Subcutaneous adipose tissue (tissue), 4 donors: Measurements from ENCODE around the gene PHF11. TPM values are rescaled to one million over a fixed set of nuclear protein-coding genes. Genes with fewer than 3 reads are reported as not detected.

Experiments used
- total RNA-seq, 4 donors: library from RNA; depleted of rRNA; stranded (reverse); fragments of >200 nt; gene quantifications; one replicate each; pipeline ENCODE4 v1.1.0, GENCODE V29; 2016
- TF ChIP-seq, protein P1 (sequence below): fragments of 450-650 bp; IDR thresholded peaks from one replicate; pipeline ENCODE4 v1.5.1; 2016; ENCODE audit warnings: low read depth, mild to moderate bottlenecking, control low read depth, antibody characterized with exemption, moderate library complexity

Gene PHF11
- 10 to 100 TPM; 37.7 to 67.2 (median 47.5) TPM for total RNA-seq

- TF ChIP-seq, protein P1, sequence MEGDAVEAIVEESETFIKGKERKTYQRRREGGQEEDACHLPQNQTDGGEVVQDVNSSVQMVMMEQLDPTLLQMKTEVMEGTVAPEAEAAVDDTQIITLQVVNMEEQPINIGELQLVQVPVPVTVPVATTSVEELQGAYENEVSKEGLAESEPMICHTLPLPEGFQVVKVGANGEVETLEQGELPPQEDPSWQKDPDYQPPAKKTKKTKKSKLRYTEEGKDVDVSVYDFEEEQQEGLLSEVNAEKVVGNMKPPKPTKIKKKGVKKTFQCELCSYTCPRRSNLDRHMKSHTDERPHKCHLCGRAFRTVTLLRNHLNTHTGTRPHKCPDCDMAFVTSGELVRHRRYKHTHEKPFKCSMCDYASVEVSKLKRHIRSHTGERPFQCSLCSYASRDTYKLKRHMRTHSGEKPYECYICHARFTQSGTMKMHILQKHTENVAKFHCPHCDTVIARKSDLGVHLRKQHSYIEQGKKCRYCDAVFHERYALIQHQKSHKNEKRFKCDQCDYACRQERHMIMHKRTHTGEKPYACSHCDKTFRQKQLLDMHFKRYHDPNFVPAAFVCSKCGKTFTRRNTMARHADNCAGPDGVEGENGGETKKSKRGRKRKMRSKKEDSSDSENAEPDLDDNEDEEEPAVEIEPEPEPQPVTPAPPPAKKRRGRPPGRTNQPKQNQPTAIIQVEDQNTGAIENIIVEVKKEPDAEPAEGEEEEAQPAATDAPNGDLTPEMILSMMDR = no peak
These were observed at the start of gene PHF11 for GRCh38 chr13:49495783-49496762. PHF11 (plus strand) TSS chr13:49495953; CDS start chr13:49496002, 49 bp downstream.

- TF ChIP-seq, protein P1 = no peak
These were observed 49.3 kb upstream of the PHF11 start for GRCh38 chr13:49446473-49446872.

DNA sequence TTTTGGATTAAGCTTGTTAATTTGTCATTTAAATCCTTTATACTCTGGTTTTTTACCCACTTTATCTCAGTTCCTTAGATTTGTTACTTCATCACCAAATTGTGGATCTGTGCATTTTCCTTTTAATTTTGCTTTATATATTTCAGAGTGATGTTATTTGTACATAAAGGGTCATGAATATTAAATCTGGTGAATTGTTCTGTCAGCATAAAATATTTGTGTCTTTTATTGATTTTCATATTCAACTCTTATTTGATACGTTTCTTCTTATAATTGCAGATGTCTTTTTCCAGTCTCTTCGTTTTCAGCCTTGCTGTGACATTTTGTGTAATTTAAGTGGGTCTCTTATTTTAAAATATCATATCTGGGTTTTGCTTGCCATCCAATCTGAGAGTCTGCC is 47.0 kb upstream of the PHF11 start:
- TF ChIP-seq, protein P1 = no peak

DNA sequence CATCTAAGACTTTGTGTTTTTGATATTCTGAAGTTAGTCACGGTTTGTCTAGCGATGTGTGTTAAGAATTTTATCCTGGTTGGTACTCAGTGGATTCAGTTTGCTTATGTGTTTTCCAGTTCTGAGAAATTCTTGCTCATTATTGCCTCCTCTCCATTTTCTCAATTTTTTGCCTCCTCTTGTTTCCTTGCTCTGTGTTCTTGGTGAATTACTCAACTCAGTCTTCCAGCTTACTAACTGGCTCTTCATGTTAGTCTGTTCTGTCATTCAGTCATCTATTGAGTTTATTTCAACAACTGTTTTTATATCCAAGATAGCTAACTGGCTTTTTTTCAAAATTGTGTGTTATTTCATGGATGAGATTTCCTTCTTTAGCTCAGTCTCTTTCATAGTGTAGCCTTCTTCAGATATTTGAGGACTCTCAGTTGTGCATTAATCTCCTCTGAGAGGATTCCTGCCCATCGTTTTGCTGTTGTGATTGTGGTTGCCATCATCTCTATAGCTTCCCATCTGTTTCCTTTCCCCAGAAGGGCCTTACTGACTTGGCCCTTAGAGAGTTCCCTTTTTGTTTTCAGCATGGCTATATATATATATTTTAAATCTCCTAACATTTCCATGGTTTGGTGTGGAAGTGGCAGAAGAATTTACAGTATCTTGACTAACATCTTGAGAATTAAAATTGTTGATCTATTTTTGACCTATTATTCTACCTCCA is 45.5 kb upstream of the PHF11 start:
- TF ChIP-seq, protein P1 = no peak

- TF ChIP-seq, protein P1 = no peak
These were observed 42.9 kb upstream of the PHF11 start for GRCh38 chr13:49452725-49453457.

GRCh38 chr13:49453465-49453864 is 42.3 kb upstream of the PHF11 start:
- TF ChIP-seq, protein P1 = no peak
